Neural cell (in vitro differentiated cells): ENCODE results near the gene KLF9. TPM values are rescaled to one million over a fixed set of nuclear protein-coding genes. Genes with fewer than 3 reads are reported as not detected.

ENCODE experiments used
- H2AFZ ChIP-seq: fragments of 200-600, 300-800 bp; sonication (generic), shearing (Covaris generic); 2 replicates; pipeline ENCODE4 v1.6.0; 2014; ENCODE audit warnings: low read depth, mild to moderate bottlenecking, antibody characterized with exemption, low read length, moderate library complexity
- H3F3A ChIP-seq: fragments of 200-600 bp; shearing (Covaris generic); 2 replicates; pipeline ENCODE4 v1.6.1; 2016; ENCODE audit warnings: mild to moderate bottlenecking, moderate library complexity, mixed read lengths, antibody characterized with exemption, low read length; ENCODE audit not compliant: insufficient read depth, poor library complexity, severe bottlenecking
- H3K27ac ChIP-seq: fragments of 200-600, 300-800 bp; sonication (generic), shearing (Covaris generic); 2 replicates; pipeline ENCODE4 v1.5.1; 2014; ENCODE audit warnings: mild to moderate bottlenecking, low read length, moderate library complexity
- H3K27me3 ChIP-seq: fragments of 300-800, 200-600 bp; sonication (generic), shearing (Covaris generic); 2 replicates; pipeline ENCODE4 v1.6.0; 2014; ENCODE audit warnings: mild to moderate bottlenecking, low read depth, low read length, moderate library complexity; ENCODE audit not compliant: insufficient read depth
- H3K36me3 ChIP-seq: fragments of 300-800, 200-600 bp; sonication (generic), shearing (Covaris generic); 2 replicates; pipeline ENCODE4 v1.5.1; 2014; ENCODE audit warnings: mild to moderate bottlenecking, antibody characterized with exemption, low read length, moderate library complexity; ENCODE audit not compliant: insufficient read depth
- H3K4me2 ChIP-seq: fragments of 300-800, 200-600 bp; sonication (generic), shearing (Covaris generic); 2 replicates; pipeline ENCODE4 v1.6.0; 2014; ENCODE audit warnings: mild to moderate bottlenecking, low read length
- H3K4me3 ChIP-seq: fragments of 300-800, 200-600 bp; sonication (generic), shearing (Covaris generic); 2 replicates; pipeline ENCODE4 v1.5.1; 2014; ENCODE audit warnings: mild to moderate bottlenecking, low read length, moderate library complexity
- H3K79me2 ChIP-seq: fragments of 200-600 bp; shearing (Covaris generic); replicated peaks from 2 replicates; pipeline ENCODE4 v1.6.0; 2014; ENCODE audit warnings: mild to moderate bottlenecking, low read length, moderate library complexity; ENCODE audit not compliant: insufficient read depth
- H3K9ac ChIP-seq: fragments of 300-800, 200-600 bp; sonication (generic), shearing (Covaris generic); 2 replicates; pipeline ENCODE4 v1.6.1; 2016; ENCODE audit warnings: mild to moderate bottlenecking, low read length, mixed read lengths
- H3K9me2 ChIP-seq: fragments of 200-600 bp; shearing (Covaris generic); 2 replicates; pipeline ENCODE4 v1.6.1; 2016; ENCODE audit warnings: mild to moderate bottlenecking, low read length, mixed read lengths; ENCODE audit not compliant: insufficient read depth
- H3K9me3 ChIP-seq: fragments of 200-600, 300-800 bp; sonication (generic), shearing (Covaris generic); 2 replicates; pipeline ENCODE4 v1.6.1; 2016; ENCODE audit warnings: mild to moderate bottlenecking, mixed run types, low read length, moderate library complexity, mixed read lengths
- H4K20me1 ChIP-seq: fragments of 200-600 bp; shearing (Covaris generic); 2 replicates; pipeline ENCODE4 v1.6.1; 2016; ENCODE audit warnings: mild to moderate bottlenecking, mixed run types; ENCODE audit not compliant: insufficient read depth
- EP300 ChIP-seq: fragments of 450-650 bp; conservative IDR thresholded peaks from 2 replicates; pipeline ENCODE4 v1.6.1; 2014; ENCODE audit warnings: antibody characterized with exemption, mild to moderate bottlenecking, moderate library complexity; ENCODE audit not compliant: poor library complexity, severe bottlenecking
- EZH2 ChIP-seq: fragments of 200-600, 300-800 bp; shearing (Covaris generic), sonication (generic); IDR thresholded peaks from 2 replicates; pipeline ENCODE4 v1.6.1; 2014; ENCODE audit warnings: antibody characterized with exemption, low read length, borderline replicate concordance, mild to moderate bottlenecking; ENCODE audit not compliant: insufficient read depth, poor library complexity, severe bottlenecking
- MXI1 ChIP-seq: fragments of 450-650 bp; conservative IDR thresholded peaks from 2 replicates; pipeline ENCODE4 v1.6.1; 2014; ENCODE audit warnings: antibody characterized with exemption, mild to moderate bottlenecking; ENCODE audit not compliant: poor library complexity, severe bottlenecking
- POLR2AphosphoS5 ChIP-seq: IDR thresholded peaks from 2 replicates; pipeline ENCODE4 v1.6.1; 2012
- RAD21 ChIP-seq: fragments of 450-650 bp; conservative IDR thresholded peaks from 2 replicates; pipeline ENCODE4 v1.6.1; 2014; ENCODE audit warnings: antibody characterized with exemption, mild to moderate bottlenecking, moderate library complexity
- SMC3 ChIP-seq: fragments of 450-650 bp; conservative IDR thresholded peaks from 2 replicates; pipeline ENCODE4 v1.6.1; 2014; ENCODE audit warnings: antibody characterized with exemption, mild to moderate bottlenecking, moderate library complexity; ENCODE audit not compliant: poor library complexity
- TAF1 ChIP-seq: IDR thresholded peaks from 2 replicates; pipeline ENCODE4 v1.6.1; 2012; ENCODE audit warnings: low read depth
- polyA plus RNA-seq: library from polyadenylated mRNA; depleted of rRNA; stranded (reverse); fragments of >200 nt; gene quantifications from 2 replicates; pipeline ENCODE4 v1.2.3, GENCODE V29; 2014
- TF ChIP-seq, protein P1 (sequence below): IDR thresholded peaks from 2 replicates; pipeline ENCODE4 v1.6.1; 2012; ENCODE audit warnings: borderline replicate concordance
- TF ChIP-seq, protein P2 (sequence below): fragments of 450-650 bp; IDR thresholded peaks from 2 replicates; pipeline ENCODE4 v1.5.1; 2014; ENCODE audit warnings: antibody characterized with exemption, mild to moderate bottlenecking, moderate library complexity; ENCODE audit not compliant: poor library complexity, severe bottlenecking

Gene KLF9
- polyA plus RNA-seq, 1 donor from 2014 or later, result 0.11 TPM

DNA sequence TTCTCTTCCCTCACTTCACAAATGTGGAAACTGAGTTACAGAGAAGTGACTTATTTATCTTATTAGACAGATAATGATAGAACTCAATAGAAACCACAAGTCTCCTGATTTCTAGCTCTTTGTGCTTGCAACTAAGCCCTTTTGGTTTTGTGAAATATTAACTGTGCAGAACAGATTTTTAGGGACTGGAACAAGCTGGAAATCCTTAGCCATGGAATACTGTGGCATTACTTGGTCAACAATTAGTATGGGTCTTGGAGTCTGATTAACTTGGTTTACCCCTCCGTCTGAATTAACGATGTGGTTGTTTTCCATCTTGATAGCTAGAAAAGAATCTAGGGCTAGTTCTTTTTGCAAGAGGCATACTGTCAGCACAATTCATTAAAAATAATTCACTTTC is 584 bp upstream of the KLF9 start:
- no peak overlapping the region for H3K4me3 ChIP-seq
- no peak for TF ChIP-seq RAD21
- no peak for TF ChIP-seq MXI1
- TF ChIP-seq, protein P1, sequence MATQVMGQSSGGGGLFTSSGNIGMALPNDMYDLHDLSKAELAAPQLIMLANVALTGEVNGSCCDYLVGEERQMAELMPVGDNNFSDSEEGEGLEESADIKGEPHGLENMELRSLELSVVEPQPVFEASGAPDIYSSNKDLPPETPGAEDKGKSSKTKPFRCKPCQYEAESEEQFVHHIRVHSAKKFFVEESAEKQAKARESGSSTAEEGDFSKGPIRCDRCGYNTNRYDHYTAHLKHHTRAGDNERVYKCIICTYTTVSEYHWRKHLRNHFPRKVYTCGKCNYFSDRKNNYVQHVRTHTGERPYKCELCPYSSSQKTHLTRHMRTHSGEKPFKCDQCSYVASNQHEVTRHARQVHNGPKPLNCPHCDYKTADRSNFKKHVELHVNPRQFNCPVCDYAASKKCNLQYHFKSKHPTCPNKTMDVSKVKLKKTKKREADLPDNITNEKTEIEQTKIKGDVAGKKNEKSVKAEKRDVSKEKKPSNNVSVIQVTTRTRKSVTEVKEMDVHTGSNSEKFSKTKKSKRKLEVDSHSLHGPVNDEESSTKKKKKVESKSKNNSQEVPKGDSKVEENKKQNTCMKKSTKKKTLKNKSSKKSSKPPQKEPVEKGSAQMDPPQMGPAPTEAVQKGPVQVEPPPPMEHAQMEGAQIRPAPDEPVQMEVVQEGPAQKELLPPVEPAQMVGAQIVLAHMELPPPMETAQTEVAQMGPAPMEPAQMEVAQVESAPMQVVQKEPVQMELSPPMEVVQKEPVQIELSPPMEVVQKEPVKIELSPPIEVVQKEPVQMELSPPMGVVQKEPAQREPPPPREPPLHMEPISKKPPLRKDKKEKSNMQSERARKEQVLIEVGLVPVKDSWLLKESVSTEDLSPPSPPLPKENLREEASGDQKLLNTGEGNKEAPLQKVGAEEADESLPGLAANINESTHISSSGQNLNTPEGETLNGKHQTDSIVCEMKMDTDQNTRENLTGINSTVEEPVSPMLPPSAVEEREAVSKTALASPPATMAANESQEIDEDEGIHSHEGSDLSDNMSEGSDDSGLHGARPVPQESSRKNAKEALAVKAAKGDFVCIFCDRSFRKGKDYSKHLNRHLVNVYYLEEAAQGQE, result no peak
- no peak for TF ChIP-seq POLR2AphosphoS5
- TF ChIP-seq, protein P2, sequence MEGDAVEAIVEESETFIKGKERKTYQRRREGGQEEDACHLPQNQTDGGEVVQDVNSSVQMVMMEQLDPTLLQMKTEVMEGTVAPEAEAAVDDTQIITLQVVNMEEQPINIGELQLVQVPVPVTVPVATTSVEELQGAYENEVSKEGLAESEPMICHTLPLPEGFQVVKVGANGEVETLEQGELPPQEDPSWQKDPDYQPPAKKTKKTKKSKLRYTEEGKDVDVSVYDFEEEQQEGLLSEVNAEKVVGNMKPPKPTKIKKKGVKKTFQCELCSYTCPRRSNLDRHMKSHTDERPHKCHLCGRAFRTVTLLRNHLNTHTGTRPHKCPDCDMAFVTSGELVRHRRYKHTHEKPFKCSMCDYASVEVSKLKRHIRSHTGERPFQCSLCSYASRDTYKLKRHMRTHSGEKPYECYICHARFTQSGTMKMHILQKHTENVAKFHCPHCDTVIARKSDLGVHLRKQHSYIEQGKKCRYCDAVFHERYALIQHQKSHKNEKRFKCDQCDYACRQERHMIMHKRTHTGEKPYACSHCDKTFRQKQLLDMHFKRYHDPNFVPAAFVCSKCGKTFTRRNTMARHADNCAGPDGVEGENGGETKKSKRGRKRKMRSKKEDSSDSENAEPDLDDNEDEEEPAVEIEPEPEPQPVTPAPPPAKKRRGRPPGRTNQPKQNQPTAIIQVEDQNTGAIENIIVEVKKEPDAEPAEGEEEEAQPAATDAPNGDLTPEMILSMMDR, result no peak
- TF ChIP-seq TAF1, result no peak
- TF ChIP-seq EP300, result no peak
- no peak for TF ChIP-seq SMC3
- TF ChIP-seq EZH2, result no peak
- no peaks in the 10 kb centered on the region for H3K9me2 ChIP-seq
- peaks cover 100% of the 10 kb centered on the region for H3K27me3 ChIP-seq
- H3K36me3 ChIP-seq, result no peaks in the 10 kb centered on the region
- no peaks in the 10 kb centered on the region for H3K79me2 ChIP-seq
- H3K27ac ChIP-seq, result no peak overlapping the region
- H3F3A ChIP-seq, result no peaks in the 10 kb centered on the region
- H2AFZ ChIP-seq, result no peak overlapping the region
- no peak overlapping the region for H3K9ac ChIP-seq
- H4K20me1 ChIP-seq, result no peaks in the 10 kb centered on the region
- no peaks in the 10 kb centered on the region for H3K9me3 ChIP-seq
- no peak overlapping the region for H3K4me2 ChIP-seq

DNA sequence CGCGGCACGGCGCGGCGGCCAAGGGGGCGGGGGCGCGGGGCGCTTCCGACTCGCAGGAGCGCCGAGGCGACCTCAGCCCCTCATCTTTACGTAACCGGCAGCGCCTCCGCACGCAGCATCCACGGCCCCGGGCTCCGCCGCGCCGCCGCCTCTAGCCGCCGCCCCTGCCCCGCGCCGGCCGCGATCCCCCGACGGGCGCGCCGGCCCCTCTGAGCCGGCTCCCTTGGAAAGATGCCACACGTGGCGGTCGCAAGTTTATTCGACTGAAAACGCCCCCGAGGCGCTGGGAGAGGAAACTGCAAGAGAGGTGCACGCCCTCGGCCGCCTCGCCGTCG is 1.0 kb downstream of the KLF9 start:
- H3K36me3 ChIP-seq, result no peaks in the 10 kb centered on the region
- TF ChIP-seq MXI1, result no peak
- TF ChIP-seq RAD21, result no peak
- TF ChIP-seq SMC3, result no peak
- TF ChIP-seq EZH2, result no peak
- TF ChIP-seq POLR2AphosphoS5, result no peak
- TF ChIP-seq, protein P1, result no peak
- no peak for TF ChIP-seq EP300
- TF ChIP-seq, protein P2, result no peak
- TF ChIP-seq TAF1, result no peak
- no peaks in the 10 kb centered on the region for H4K20me1 ChIP-seq
- H3K9me2 ChIP-seq, result no peaks in the 10 kb centered on the region
- H3K27me3 ChIP-seq, result peaks cover 84% of the 10 kb centered on the region
- H2AFZ ChIP-seq, result no peak overlapping the region
- no peaks in the 10 kb centered on the region for H3K79me2 ChIP-seq
- peak overlapping the region; percentile 65 for H3K4me3 ChIP-seq
- no peak overlapping the region for H3K27ac ChIP-seq
- H3K9ac ChIP-seq, result no peak overlapping the region
- no peaks in the 10 kb centered on the region for H3K9me3 ChIP-seq
- no peaks in the 10 kb centered on the region for H3F3A ChIP-seq
- H3K4me2 ChIP-seq, result no peak overlapping the region
